Ovary (tissue), 3 donors: ENCODE data around the gene AMOTL2.

Experiments
- EP300 ChIP-seq: sonication (generic); formaldehyde crosslinking; IDR thresholded peaks from one replicate; pipeline ENCODE4 v1.6.1; 2017; ENCODE audit warnings: antibody characterized with exemption
- POLR2A ChIP-seq: fragments of 450-650 bp; IDR thresholded peaks from one replicate; pipeline ENCODE4 v1.6.1; 2017; ENCODE audit warnings: antibody characterized with exemption, mild to moderate bottlenecking, moderate library complexity
- TF ChIP-seq, protein P1 (sequence below), 3 donors: fragments of 450-650 bp in 2 of 3; fragments of 200-600 bp in 1 of 3; IDR thresholded peaks; one replicate each; pipeline versions ENCODE4 v1.5.1 to v1.8.0; 2016 to 2022; ENCODE audit warnings: antibody characterized with exemption in 3 of 3, mild to moderate bottlenecking in 1 of 3
- donor health status: DM: no; HTN: no; CAD: no.

DNA sequence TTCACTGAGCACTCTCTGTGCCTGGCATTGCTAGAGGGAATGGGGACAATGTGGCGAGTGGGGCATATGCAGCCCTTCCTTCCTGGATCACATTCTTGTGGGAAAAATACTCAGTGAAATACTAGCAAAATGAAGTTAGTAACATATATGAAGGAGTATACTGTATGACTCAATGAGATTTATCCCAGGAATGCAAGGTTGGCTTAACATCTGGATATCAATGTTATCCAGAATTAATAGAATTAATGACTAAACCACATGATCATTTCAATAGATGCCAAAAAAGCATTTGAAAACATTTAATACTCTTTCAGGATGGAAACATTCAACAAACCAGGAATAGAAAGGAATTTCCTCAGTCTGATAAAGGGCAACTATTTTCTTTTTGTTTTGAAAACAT lies 27.5 kb downstream of the AMOTL2 start:
- no peak for TF ChIP-seq POLR2A
- TF ChIP-seq, protein P1, sequence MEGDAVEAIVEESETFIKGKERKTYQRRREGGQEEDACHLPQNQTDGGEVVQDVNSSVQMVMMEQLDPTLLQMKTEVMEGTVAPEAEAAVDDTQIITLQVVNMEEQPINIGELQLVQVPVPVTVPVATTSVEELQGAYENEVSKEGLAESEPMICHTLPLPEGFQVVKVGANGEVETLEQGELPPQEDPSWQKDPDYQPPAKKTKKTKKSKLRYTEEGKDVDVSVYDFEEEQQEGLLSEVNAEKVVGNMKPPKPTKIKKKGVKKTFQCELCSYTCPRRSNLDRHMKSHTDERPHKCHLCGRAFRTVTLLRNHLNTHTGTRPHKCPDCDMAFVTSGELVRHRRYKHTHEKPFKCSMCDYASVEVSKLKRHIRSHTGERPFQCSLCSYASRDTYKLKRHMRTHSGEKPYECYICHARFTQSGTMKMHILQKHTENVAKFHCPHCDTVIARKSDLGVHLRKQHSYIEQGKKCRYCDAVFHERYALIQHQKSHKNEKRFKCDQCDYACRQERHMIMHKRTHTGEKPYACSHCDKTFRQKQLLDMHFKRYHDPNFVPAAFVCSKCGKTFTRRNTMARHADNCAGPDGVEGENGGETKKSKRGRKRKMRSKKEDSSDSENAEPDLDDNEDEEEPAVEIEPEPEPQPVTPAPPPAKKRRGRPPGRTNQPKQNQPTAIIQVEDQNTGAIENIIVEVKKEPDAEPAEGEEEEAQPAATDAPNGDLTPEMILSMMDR (IDR thresholded peaks at IDR 0.05) = no peak
- no peak for TF ChIP-seq EP300
